ENCODE data around the gene EXOSC1. TPM values are rescaled to one million over a fixed set of nuclear protein-coding genes. Genes with fewer than 3 reads are reported as not detected.

EXOSC1 gene
- total and polyA plus RNA-seq, 4 donors, result 11.2 to 25.9 (median 14.5) TPM

GRCh38 chr10:97462309-97462708 is 16.5 kb upstream of the EXOSC1 start:
- Histone ChIP-seq H3K27me3 (ENCODE audit: control insufficient read depth in 4 of 4, insufficient read depth in 4 of 4, low read length in 3 of 4) (no peaks in the 10 kb centered on the region), H3K4me1 (ENCODE audit: control insufficient read depth in 4 of 4, insufficient read depth in 4 of 4, low read length in 3 of 4) (peaks cover 0 to 7% (median 1%) of the 10 kb centered on the region in 4 donors), H3K4me3 (ENCODE audit: low read depth in 1 of 3, low read length in 3 of 3) (no peak overlapping the region), H3K9me3 (ENCODE audit: control insufficient read depth in 4 of 4, low read length in 3 of 4) (no peaks in the 10 kb centered on the region), H3K9ac (ENCODE audit: low read depth in 1 of 2, low read length in 2 of 2) (no peak overlapping the region), H3K27ac (ENCODE audit: low read depth in 1 of 2, low read length in 2 of 2) (no peak overlapping the region), H3K36me3 (ENCODE audit: control insufficient read depth in 4 of 4, insufficient read depth in 3 of 4, low read depth in 1 of 4, low read length in 3 of 4) (peaks cover 11 to 82% (median 75%) of the 10 kb centered on the region in 4 donors)
- TF ChIP-seq EGR1 (IDR thresholded peaks at IDR 0.05; ENCODE audit: low read depth in 2 of 2) (no peak), FOXA1 (IDR thresholded peaks at IDR 0.05) (no peak), ATF3 (IDR thresholded peaks at IDR 0.05) (no peak), JUND (IDR thresholded peaks at IDR 0.05) (no peak), HNF4A (conservative IDR thresholded peaks at IDR 0.05) (no peak), RXRA (IDR thresholded peaks at IDR 0.05) (no peak), HNF4G (IDR thresholded peaks at IDR 0.05) (no peak), SP1 (IDR thresholded peaks at IDR 0.05) (no peak), RAD21 (IDR thresholded peaks at IDR 0.05) (no peak), MAX (IDR thresholded peaks at IDR 0.05) (no peak), GABPA (IDR thresholded peaks at IDR 0.05 in 1 of 2, conservative IDR thresholded peaks at IDR 0.05 in 1 of 2) (no peak), NR2F2 (IDR thresholded peaks at IDR 0.05) (no peak), YY1 (IDR thresholded peaks at IDR 0.05) (no peak)
- TF ChIP-seq, protein P1, sequence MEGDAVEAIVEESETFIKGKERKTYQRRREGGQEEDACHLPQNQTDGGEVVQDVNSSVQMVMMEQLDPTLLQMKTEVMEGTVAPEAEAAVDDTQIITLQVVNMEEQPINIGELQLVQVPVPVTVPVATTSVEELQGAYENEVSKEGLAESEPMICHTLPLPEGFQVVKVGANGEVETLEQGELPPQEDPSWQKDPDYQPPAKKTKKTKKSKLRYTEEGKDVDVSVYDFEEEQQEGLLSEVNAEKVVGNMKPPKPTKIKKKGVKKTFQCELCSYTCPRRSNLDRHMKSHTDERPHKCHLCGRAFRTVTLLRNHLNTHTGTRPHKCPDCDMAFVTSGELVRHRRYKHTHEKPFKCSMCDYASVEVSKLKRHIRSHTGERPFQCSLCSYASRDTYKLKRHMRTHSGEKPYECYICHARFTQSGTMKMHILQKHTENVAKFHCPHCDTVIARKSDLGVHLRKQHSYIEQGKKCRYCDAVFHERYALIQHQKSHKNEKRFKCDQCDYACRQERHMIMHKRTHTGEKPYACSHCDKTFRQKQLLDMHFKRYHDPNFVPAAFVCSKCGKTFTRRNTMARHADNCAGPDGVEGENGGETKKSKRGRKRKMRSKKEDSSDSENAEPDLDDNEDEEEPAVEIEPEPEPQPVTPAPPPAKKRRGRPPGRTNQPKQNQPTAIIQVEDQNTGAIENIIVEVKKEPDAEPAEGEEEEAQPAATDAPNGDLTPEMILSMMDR (IDR thresholded peaks at IDR 0.05; ENCODE audit: low read depth, low read length, missing input control), result no peak
- TF ChIP-seq, protein P2, sequence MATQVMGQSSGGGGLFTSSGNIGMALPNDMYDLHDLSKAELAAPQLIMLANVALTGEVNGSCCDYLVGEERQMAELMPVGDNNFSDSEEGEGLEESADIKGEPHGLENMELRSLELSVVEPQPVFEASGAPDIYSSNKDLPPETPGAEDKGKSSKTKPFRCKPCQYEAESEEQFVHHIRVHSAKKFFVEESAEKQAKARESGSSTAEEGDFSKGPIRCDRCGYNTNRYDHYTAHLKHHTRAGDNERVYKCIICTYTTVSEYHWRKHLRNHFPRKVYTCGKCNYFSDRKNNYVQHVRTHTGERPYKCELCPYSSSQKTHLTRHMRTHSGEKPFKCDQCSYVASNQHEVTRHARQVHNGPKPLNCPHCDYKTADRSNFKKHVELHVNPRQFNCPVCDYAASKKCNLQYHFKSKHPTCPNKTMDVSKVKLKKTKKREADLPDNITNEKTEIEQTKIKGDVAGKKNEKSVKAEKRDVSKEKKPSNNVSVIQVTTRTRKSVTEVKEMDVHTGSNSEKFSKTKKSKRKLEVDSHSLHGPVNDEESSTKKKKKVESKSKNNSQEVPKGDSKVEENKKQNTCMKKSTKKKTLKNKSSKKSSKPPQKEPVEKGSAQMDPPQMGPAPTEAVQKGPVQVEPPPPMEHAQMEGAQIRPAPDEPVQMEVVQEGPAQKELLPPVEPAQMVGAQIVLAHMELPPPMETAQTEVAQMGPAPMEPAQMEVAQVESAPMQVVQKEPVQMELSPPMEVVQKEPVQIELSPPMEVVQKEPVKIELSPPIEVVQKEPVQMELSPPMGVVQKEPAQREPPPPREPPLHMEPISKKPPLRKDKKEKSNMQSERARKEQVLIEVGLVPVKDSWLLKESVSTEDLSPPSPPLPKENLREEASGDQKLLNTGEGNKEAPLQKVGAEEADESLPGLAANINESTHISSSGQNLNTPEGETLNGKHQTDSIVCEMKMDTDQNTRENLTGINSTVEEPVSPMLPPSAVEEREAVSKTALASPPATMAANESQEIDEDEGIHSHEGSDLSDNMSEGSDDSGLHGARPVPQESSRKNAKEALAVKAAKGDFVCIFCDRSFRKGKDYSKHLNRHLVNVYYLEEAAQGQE (IDR thresholded peaks at IDR 0.05), result no peak
- DNase-seq (ENCODE audit: low spot score), result no peak
- 92% methylated on average over 2 of the region's 2 CpGs for WGBS

- Histone ChIP-seq H3K27me3 (ENCODE audit: control insufficient read depth in 4 of 4, insufficient read depth in 4 of 4, low read length in 3 of 4) (no peaks in the 10 kb centered on the region), H3K36me3 (ENCODE audit: control insufficient read depth in 4 of 4, insufficient read depth in 3 of 4, low read depth in 1 of 4, low read length in 3 of 4) (peaks cover 11 to 82% (median 74%) of the 10 kb centered on the region in 4 donors), H3K9me3 (ENCODE audit: control insufficient read depth in 4 of 4, low read length in 3 of 4) (no peaks in the 10 kb centered on the region), H3K9ac (ENCODE audit: low read depth in 1 of 2, low read length in 2 of 2) (no peak overlapping the region), H3K4me1 (ENCODE audit: control insufficient read depth in 4 of 4, insufficient read depth in 4 of 4, low read length in 3 of 4) (peaks cover 0 to 8% (median 2%) of the 10 kb centered on the region in 4 donors), H3K4me3 (ENCODE audit: low read depth in 1 of 3, low read length in 3 of 3) (no peak overlapping the region), H3K27ac (ENCODE audit: low read depth in 1 of 2, low read length in 2 of 2) (no peak overlapping the region)
- TF ChIP-seq YY1 (IDR thresholded peaks at IDR 0.05) (no peak), FOXA2 (IDR thresholded peaks at IDR 0.05) (no peak), JUND (IDR thresholded peaks at IDR 0.05) (no peak), FOXA1 (IDR thresholded peaks at IDR 0.05) (no peak), RAD21 (IDR thresholded peaks at IDR 0.05) (no peak), NR2F2 (IDR thresholded peaks at IDR 0.05) (no peak), HNF4G (IDR thresholded peaks at IDR 0.05) (no peak), EGR1 (IDR thresholded peaks at IDR 0.05; ENCODE audit: low read depth in 2 of 2) (no peak), TAF1 (conservative IDR thresholded peaks at IDR 0.05) (no peak), ATF3 (IDR thresholded peaks at IDR 0.05) (no peak), SP1 (IDR thresholded peaks at IDR 0.05) (no peak)
- TF ChIP-seq, protein P3, sequence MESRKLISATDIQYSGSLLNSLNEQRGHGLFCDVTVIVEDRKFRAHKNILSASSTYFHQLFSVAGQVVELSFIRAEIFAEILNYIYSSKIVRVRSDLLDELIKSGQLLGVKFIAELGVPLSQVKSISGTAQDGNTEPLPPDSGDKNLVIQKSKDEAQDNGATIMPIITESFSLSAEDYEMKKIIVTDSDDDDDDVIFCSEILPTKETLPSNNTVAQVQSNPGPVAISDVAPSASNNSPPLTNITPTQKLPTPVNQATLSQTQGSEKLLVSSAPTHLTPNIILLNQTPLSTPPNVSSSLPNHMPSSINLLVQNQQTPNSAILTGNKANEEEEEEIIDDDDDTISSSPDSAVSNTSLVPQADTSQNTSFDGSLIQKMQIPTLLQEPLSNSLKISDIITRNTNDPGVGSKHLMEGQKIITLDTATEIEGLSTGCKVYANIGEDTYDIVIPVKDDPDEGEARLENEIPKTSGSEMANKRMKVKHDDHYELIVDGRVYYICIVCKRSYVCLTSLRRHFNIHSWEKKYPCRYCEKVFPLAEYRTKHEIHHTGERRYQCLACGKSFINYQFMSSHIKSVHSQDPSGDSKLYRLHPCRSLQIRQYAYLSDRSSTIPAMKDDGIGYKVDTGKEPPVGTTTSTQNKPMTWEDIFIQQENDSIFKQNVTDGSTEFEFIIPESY (IDR thresholded peaks at IDR 0.05), result no peak
- TF ChIP-seq, protein P2 (IDR thresholded peaks at IDR 0.05), result no peak
- WGBS, result 94% methylated on average over 7 of the region's 7 CpGs
- no peak for DNase-seq (ENCODE audit: low spot score)
These were observed 14.1 kb upstream of the EXOSC1 start for GRCh38 chr10:97459933-97460332.

Data from liver (tissue), 9 donors.